ENCODE measurements around the gene RND2. TPM values are rescaled to one million over a fixed set of nuclear protein-coding genes. Genes with fewer than 3 reads are reported as not detected.

RND2 gene
- total RNA-seq, 1 donor from 2014 or later: 0.13 TPM

GRCh38 chr17:42980766-42981397, 44.1 kb upstream of the RND2 start:
- Mint-ChIP-seq H3K36me3 (ENCODE audit: low read depth) (peaks cover 25% of the 10 kb centered on the region), H3K27me3 (no peaks in the 10 kb centered on the region), H3K4me1 (peaks cover 55% of the 10 kb centered on the region), H3K27ac (peak overlapping the region; percentile 96), H3K9me3 (no peaks in the 10 kb centered on the region), H3K4me3 (peak overlapping the region; percentile 98)
- CTCF ChIA-PET: interaction anchor here (2.7 kb wide), 1 partner anchor 17 kb away, joined by 9 read pairs; the partner anchor contains the start of gene RPL27
- TF ChIP-seq CTCF (IDR thresholded peaks at IDR 0.05): no peak
- intact Hi-C loops (cut with micrococcal nuclease): loop anchor here (1.0 to 10.0 kb wide), 4 partner anchors 17 to 236 kb away; partner anchors contain the start of genes AARSD1, EZH1, PSME3 and RPL27
- peak; percentile 56 for ATAC-seq (ENCODE audit: low read depth)
- POLR2A ChIA-PET: interaction anchor here (1.0 to 3.4 kb wide), 6 partner anchors 10 to 403 kb away, joined by 3 to 37 read pairs (median 6); partner anchors contain the start of genes AARSD1, BECN1, PSMC3IP and RPL27
- no peak for DNase-seq

GRCh38 chr17:42982266-42982665, 42.8 kb upstream of the RND2 start:
- H3K27me3 Mint-ChIP-seq: no peaks in the 10 kb centered on the region
- TF ChIP-seq CTCF (IDR thresholded peaks at IDR 0.05): no peak
- peak overlapping the region; percentile 12 for H3K27ac Mint-ChIP-seq
- peaks cover 32% of the 10 kb centered on the region for H3K36me3 Mint-ChIP-seq (ENCODE audit: low read depth)
- H3K4me1 Mint-ChIP-seq: peaks cover 66% of the 10 kb centered on the region
- POLR2A ChIA-PET: interaction anchor here (0.6 to 3.4 kb wide), 6 partner anchors 16 to 1317 kb away, joined by 3 to 37 read pairs (median 4); partner anchors contain the start of genes AARSD1, BECN1 and RPL27
- intact Hi-C loops (cut with micrococcal nuclease): loop anchor here (5.0 to 10.0 kb wide), 2 partner anchors 150 to 237 kb away; partner anchors contain the start of genes EZH1 and PSME3
- peak overlapping the region; percentile 98 for H3K4me3 Mint-ChIP-seq
- H3K9me3 Mint-ChIP-seq: no peaks in the 10 kb centered on the region
- ATAC-seq (ENCODE audit: low read depth) (no peak), DNase-seq (no peak)
- CTCF ChIA-PET: no interaction called here

GRCh38 chr17:42985225-42985624, 39.8 kb upstream of the RND2 start:
- Mint-ChIP-seq H3K4me1 (peaks cover 69% of the 10 kb centered on the region), H3K4me3 (peak overlapping the region; percentile 78), H3K27me3 (no peaks in the 10 kb centered on the region), H3K27ac (peak overlapping the region; percentile 91), H3K9me3 (no peaks in the 10 kb centered on the region), H3K36me3 (ENCODE audit: low read depth) (peaks cover 61% of the 10 kb centered on the region)
- TF ChIP-seq CTCF (IDR thresholded peaks at IDR 0.05): no peak
- CTCF ChIA-PET: interaction anchor here (1.3 to 2.1 kb wide), 2 partner anchors 11 to 13 kb away, joined by 3 to 19 read pairs; partner anchors contain the start of gene RPL27
- intact Hi-C loops (cut with micrococcal nuclease): loop anchor here (1.0 to 10.0 kb wide), 3 partner anchors 13 to 240 kb away; partner anchors contain the start of genes AARSD1, EZH1 and RPL27
- ATAC-seq (ENCODE audit: low read depth): peak; percentile 72
- DNase-seq: no peak
- POLR2A ChIA-PET: interaction anchor here (0.5 to 6.8 kb wide), 24 partner anchors 12 to 1724 kb away, joined by 3 to 124 read pairs (median 6); partner anchors contain the start of genes AARSD1, BECN1, DBF4B and DHX8

- Mint-ChIP-seq H3K4me3 (no peak overlapping the region), H3K27me3 (no peaks in the 10 kb centered on the region), H3K4me1 (peaks cover 51% of the 10 kb centered on the region), H3K9me3 (no peaks in the 10 kb centered on the region), H3K27ac (no peak overlapping the region), H3K36me3 (ENCODE audit: low read depth) (peaks cover 75% of the 10 kb centered on the region)
- CTCF ChIA-PET: no interaction called here
- intact Hi-C loops (cut with micrococcal nuclease): loop anchor here (10.0 kb wide), 1 partner anchor 244 kb away; the partner anchor contains the start of gene EZH1
- ATAC-seq (ENCODE audit: low read depth): no peak
- TF ChIP-seq CTCF (IDR thresholded peaks at IDR 0.05): no peak
- POLR2A ChIA-PET: interaction anchor here (0.6 to 6.8 kb wide), 2 partner anchors 8 to 166 kb away, joined by 4 to 124 read pairs; partner anchors contain the start of gene RPL27
- no peak for DNase-seq
Observed at GRCh38 chr17:42989141-42989540, 35.9 kb upstream of the RND2 start.
